ENCODE data around the gene ZIC1.

GRCh38 chr3:147447224-147447623, 38.1 kb downstream of the ZIC1 start:
- TF ChIP-seq, protein P1, sequence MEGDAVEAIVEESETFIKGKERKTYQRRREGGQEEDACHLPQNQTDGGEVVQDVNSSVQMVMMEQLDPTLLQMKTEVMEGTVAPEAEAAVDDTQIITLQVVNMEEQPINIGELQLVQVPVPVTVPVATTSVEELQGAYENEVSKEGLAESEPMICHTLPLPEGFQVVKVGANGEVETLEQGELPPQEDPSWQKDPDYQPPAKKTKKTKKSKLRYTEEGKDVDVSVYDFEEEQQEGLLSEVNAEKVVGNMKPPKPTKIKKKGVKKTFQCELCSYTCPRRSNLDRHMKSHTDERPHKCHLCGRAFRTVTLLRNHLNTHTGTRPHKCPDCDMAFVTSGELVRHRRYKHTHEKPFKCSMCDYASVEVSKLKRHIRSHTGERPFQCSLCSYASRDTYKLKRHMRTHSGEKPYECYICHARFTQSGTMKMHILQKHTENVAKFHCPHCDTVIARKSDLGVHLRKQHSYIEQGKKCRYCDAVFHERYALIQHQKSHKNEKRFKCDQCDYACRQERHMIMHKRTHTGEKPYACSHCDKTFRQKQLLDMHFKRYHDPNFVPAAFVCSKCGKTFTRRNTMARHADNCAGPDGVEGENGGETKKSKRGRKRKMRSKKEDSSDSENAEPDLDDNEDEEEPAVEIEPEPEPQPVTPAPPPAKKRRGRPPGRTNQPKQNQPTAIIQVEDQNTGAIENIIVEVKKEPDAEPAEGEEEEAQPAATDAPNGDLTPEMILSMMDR (IDR thresholded peaks at IDR 0.05), result no peak
- TF ChIP-seq EZH2 (IDR thresholded peaks at IDR 0.05; ENCODE audit: borderline replicate concordance, insufficient read depth, low read depth, low read length, poor library complexity, severe bottlenecking), result no peak

Measured in B cell (primary cell).